Effector CD4-positive, alpha-beta T cell (primary cell): Measurements from ENCODE around the gene HMGA1.
"Not testable (repeated sequence)": the region's sequence is repeated elsewhere in the genome, so short reads cannot be mapped to it uniquely, and the experiment has no call there.

Source experiments
- DNase-seq: peaks from one replicate; pipeline ENCODE4 v3.0.0-alpha.2; 2020

HMGA1 gene

DNA sequence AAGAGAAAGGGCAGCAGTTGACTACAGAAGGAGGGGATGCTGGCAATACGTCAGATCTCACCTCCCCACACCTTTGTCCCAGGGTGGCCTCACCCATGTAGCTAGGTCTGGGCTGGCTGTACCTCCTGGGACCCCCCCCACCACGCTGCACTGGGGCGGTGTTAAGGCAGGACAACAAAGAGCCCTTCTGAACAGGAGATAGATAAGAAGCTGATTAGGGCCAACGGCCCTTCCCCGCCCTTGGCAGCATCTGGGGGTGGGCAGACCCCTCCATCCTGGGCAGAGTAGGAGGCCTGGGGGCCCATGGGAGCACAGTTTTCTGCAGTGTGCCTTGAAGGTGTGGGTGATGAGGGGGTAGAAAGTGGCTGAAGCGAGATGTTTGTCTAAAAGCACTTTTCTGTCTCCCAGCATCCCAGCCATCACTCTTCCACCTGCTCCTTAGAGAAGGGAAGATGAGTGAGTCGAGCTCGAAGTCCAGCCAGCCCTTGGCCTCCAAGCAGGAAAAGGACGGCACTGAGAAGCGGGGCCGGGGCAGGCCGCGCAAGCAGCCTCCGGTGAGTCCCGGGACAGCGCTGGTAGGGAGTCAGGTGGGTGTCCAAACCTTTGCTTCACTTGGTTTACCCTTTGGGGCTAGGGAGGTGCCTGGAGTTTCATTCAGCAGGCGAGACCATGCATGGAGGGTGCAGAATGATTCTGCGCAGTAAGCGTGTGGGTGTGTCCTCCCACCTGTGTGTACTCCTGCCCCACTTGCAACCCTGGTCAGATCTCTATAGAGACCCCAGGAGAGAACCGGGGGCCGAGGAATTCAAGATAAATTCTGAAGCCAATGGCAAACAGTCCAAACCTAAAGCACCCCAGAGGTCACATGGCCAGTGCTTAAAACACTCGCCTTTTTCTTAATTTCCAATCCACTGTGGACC is 3.9 kb downstream of the HMGA1 start:
- DNase-seq = no peak

- DNase-seq = no peak
Measured at GRCh38 chr6:34241351-34242215, 4.9 kb downstream of the HMGA1 start.

DNA sequence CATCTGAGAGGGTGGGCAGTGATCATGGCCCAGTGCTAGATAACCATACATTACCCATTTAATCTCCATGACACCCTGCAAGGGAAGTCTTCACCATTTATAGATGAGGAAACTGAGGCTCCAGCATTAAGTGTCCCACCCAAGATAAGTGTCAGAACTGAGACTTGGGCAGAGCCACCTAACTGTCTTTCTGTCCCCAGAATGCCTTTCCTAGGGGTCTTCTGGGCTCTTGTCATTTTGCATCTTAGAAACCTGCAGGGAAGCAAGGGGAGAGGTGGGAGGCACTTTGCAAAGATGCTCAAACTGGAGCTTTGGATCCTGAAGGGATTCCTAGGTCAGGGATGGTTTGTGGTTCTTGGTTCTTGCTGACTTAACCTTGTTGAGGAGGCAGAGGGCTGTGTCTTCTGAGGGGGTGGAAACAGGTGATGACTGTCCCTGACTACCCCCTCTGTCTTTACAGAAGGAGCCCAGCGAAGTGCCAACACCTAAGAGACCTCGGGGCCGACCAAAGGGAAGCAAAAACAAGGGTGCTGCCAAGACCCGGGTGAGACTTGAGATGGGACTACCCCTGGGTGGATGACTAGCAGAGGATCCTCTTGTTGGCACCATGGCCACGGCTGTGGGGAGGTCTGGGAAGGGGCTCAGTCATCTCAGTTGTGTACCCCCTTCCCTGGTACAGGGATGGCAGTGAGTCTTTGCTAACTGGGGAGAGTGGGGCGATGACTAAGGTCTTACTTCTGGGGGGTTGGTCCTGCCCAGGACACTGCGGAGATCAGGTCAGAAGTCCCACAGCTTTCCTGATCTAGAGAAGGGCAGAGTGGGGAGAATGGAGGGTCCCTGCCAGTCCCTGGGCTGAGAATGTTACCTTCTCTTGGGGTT is 5.8 kb downstream of the HMGA1 start:
- no peak for DNase-seq

DNA sequence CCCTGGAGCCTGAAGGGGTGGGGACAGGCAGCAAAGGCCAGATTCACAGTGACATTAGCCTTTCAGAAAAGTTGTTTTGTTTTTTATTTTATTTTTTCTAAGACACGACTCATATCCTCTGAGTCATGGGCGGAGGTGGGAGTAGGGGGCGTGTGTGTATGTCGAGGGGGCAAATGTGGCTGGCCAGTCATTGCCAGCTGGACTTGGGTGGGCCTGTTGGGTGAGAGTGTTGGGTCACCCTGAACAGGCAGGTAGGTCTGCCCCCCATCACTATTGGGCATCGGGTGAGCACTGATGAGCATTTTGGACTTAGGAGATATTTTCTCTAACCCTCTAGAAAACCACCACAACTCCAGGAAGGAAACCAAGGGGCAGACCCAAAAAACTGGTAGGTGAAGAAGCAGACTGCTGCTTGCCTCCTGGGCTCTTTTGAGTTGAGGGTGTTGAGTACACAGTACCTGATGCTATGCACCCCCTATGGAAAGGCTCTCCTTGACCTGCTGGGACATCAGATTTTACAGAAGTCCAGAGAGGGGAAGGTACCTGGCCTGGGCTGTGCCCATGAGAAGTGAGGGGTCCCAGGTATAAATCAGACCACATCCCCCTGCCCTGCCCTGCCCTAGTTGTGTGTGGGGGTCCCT is 6.6 kb downstream of the HMGA1 start:
- DNase-seq = no peak

- peak; percentile 30 for DNase-seq
Measured at GRCh38 chr6:34243901-34244884, 7.5 kb downstream of the HMGA1 start.

DNA sequence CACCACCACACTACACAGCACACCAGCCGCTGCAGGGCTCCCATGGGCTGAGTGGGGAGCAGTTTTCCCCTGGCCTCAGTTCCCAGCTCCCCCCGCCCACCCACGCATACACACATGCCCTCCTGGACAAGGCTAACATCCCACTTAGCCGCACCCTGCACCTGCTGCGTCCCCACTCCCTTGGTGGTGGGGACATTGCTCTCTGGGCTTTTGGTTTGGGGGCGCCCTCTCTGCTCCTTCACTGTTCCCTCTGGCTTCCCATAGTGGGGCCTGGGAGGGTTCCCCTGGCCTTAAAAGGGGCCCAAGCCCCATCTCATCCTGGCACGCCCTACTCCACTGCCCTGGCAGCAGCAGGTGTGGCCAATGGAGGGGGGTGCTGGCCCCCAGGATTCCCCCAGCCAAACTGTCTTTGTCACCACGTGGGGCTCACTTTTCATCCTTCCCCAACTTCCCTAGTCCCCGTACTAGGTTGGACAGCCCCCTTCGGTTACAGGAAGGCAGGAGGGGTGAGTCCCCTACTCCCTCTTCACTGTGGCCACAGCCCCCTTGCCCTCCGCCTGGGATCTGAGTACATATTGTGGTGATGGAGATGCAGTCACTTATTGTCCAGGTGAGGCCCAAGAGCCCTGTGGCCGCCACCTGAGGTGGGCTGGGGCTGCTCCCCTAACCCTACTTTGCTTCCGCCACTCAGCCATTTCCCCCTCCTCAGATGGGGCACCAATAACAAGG is 8.5 kb downstream of the HMGA1 start:
- DNase-seq = not testable (repeated sequence)

DNA sequence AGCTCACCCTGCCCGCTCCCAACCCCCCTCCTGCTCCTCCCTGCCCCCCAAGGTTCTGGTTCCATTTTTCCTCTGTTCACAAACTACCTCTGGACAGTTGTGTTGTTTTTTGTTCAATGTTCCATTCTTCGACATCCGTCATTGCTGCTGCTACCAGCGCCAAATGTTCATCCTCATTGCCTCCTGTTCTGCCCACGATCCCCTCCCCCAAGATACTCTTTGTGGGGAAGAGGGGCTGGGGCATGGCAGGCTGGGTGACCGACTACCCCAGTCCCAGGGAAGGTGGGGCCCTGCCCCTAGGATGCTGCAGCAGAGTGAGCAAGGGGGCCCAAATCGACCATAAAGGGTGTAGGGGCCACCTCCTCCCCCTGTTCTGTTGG is 9.1 kb downstream of the HMGA1 start:
- not testable (repeated sequence) for DNase-seq

DNA sequence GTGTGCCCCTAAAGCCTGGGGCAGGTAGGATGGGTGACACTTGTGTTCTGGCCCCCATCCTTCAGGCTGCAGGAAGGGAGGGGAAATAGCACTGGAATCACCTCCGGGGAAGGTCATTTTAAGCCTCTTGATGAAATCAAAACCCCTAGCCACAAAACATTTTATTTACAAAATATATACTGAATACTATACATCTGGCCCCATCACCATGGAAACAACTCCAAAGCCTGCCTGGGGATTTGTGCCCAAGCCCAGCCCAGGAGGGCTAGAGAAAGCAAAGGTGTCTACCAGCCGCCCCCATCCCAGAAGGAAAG is 9.5 kb downstream of the HMGA1 start:
- no peak for DNase-seq

DNA sequence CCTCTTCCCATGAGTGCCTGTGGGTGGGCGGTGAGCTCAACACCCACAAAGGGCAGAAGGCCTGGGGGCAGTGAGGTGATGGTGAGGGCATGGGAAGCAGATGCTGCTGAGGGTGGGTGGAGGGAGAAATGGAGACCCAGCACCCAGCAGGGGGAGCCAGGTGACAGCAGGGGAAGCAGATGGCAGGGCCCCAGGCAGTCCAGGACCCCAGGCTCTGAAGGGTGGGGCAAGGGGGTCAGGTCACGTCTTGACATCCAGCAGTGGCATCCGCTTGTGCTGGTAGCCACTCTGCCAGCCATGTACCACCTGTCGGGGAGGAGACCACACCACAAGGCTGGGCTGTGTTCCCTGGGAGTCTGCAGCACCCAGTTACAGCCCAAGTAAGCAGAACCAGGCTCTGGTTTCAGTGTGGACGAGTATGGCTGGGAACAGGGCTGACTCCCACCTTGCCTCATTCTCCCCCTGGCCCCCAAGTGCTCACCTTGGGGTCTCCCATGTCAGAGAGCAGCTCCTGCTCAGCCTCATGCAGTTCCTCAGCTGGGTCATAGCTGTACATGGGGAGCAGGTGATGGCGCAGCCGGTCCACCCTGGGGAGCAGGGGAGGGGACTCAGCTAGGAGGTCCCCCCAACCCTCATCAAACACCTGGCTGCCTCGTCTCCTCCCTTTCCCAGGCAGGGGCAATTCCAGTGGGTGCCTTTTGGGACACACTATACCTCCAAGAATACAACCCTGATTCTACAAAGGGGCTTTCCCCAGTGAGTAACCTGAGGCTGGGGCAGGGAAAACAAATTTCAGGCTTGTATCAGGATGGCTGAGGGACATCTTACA is 10.1 kb downstream of the HMGA1 start:
- peak; percentile 40 for DNase-seq

DNA sequence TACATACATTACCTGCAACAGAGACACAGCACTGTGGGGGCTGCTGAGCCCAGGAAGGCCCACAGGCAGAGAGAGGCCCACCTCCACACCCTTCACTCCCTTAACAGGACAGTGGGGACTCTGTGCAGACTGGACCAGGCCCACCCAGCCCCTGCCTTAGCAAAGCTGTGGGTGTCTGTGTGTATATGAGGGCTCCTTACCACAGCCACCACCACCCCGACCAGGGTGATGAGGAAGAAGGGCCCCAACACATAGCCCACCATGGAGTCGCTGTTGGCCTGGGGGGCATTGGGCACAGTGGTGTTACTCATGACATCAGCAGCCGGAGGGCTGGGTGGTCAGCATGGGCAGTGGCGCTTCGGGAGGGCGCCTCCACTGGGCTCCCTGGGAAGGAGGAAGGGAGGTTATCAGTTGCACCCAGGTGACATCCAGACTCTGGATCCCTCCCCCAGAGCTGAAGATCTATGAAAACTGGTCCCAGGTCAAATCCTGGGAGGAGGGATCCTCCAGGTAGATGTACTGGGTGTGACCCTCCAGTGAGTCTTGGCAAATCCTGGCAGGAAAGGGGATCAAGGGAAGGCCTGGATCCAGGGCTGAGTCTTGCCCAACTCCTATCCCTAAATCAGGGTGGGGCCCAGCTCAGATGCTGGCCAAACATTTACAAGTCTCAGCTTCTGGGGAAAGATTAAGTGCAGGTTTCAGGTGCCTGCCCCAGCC is 11.0 kb downstream of the HMGA1 start:
- DNase-seq = no peak

GRCh38 chr6:34248198-34248726 is 11.6 kb downstream of the HMGA1 start:
- DNase-seq = peak; percentile 35

DNA sequence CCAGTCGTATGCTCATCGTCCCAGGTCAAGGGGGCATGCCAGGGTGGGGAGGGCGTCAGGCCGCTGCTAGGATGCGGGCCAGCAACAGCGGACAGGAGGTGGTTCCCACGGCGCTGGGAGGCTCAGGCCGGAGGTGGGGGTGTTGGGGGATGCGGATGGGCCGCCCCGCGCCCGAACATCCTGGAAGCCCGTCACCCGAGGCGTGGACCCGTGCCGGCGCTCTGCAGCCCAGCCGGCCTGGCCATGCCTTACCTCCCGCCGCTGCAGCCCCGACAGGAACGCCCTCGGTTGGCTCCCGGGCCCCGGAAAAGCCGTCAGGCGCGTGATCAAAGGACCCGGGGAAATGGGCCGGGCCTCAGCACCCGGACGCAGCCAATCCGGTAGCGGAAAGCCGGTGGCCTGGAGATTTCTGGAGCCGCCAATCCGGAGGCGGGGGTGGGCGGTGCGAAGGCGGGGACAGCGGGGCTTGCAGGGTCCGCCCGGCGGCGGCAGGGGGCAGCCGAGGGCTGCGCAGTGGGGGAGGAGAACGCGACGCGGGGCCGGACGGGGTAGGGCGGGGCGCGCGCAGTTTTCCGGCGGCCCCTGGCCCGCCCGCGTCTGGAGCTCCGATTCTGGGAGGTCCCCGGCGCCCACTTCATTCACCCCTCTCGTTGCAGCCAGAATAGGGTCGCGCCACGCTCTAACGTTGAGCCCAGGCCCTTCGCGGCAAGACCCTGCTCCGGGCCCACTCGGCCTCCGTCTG is 12.2 kb downstream of the HMGA1 start, which contains the start of gene SMIM29:
TSS of gene SMIM29 (minus strand) at position 280 of the 742 bp plus-strand sequence. CDS start 1,215 bp downstream, outside the sequence.
- DNase-seq = peak; percentile 97

DNA sequence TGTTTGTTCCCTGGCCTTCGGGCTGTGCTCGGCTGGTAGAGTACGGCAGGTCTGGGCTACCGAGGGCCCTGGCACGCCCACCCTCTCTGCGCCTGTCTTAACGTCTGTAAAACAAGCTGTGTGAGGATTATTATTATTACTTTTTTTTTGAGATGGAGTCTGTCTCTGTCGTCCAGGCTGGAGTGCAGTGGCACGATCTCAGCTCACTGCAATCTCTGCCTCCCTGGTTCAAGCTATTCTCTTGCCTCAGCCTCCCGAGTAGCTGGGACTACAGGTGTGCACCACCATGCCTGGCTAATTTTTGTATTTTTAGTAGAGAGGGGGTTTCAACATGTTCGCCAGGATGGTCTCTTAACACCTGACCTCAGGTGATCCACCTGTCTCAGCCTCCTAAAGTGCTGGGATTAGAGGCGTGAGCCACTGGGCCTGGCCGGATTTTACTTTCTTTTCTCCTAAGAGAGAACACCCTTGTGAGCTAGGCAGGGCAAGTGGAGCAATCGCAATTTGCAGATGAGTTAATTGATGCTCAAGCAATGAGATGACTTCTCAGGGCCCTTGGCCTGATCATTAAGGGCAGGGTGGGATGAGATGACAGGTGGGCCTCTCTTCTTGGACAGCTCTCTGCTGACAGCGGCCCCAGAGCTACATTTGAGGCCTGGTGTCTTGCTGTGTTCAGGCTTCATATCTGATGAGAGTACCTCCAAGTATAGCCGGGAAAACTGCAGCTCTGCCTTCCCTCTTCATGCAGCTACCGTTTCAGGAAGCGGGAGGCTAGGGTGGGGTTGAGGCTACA is 13.0 kb downstream of the HMGA1 start:
- DNase-seq = no peak

GRCh38 chr6:34252395-34252794 is 15.7 kb downstream of the HMGA1 start:
- DNase-seq = not testable (repeated sequence)

GRCh38 chr6:34259529-34260069 is 22.9 kb downstream of the HMGA1 start:
- no peak for DNase-seq

GRCh38 chr6:34260576-34261267 is 24.0 kb downstream of the HMGA1 start:
- no peak for DNase-seq
